NCI-H1417 (cell line): Measurements from ENCODE around the gene RUNX1.
A peak's percentile ranks its signal among the peaks of the same experiment; 100 is the strongest.

ENCODE experiments used
- DNase-seq, 3 experiments: peaks; one replicate each; lab custom pipeline; 2025; lab: John Stamatoyannopoulos, UW

RUNX1 gene

GRCh38 chr21:35036465-35037383, 12.4 kb downstream of the RUNX1 start:
- peak in 1 of 3 experiments; percentile 42 for DNase-seq

GRCh38 chr21:35035581-35035980, 13.5 kb downstream of the RUNX1 start:
- no peak for DNase-seq

- no peak for DNase-seq
These were observed 14.0 kb downstream of the RUNX1 start for GRCh38 chr21:35035116-35035515.

GRCh38 chr21:35034203-35034926, 14.7 kb downstream of the RUNX1 start:
- DNase-seq = no peak

GRCh38 chr21:35032474-35033263, 16.4 kb downstream of the RUNX1 start:
- DNase-seq = no peak

GRCh38 chr21:35028451-35028978, 20.6 kb downstream of the RUNX1 start:
- no peak for DNase-seq

GRCh38 chr21:35027563-35028450, 21.3 kb downstream of the RUNX1 start:
- DNase-seq = no peak

- peak in 2 of 3 experiments; percentile 58 to 70 for DNase-seq
These were observed 22.2 kb downstream of the RUNX1 start for GRCh38 chr21:35026617-35027562.

- DNase-seq = no peak
These were observed 23.0 kb downstream of the RUNX1 start for GRCh38 chr21:35026153-35026500.

- no peak for DNase-seq
These were observed 23.6 kb downstream of the RUNX1 start for GRCh38 chr21:35025206-35026152.

- DNase-seq = no peak
These were observed 24.6 kb downstream of the RUNX1 start for GRCh38 chr21:35024513-35024912.

GRCh38 chr21:35024071-35024420, 25.1 kb downstream of the RUNX1 start:
- DNase-seq = no peak

- DNase-seq = no peak
These were observed 25.6 kb downstream of the RUNX1 start for GRCh38 chr21:35023396-35024070.

- DNase-seq = no peak
These were observed 27.6 kb downstream of the RUNX1 start for GRCh38 chr21:35021546-35021945.

- DNase-seq = no peak
These were observed 28.2 kb downstream of the RUNX1 start for GRCh38 chr21:35020902-35021301.

GRCh38 chr21:35020436-35020835, 28.7 kb downstream of the RUNX1 start:
- no peak for DNase-seq

GRCh38 chr21:35019631-35020032, 29.5 kb downstream of the RUNX1 start:
- no peak for DNase-seq

GRCh38 chr21:35017256-35017655, 31.8 kb downstream of the RUNX1 start:
- DNase-seq = no peak
